Measurements from ENCODE around the gene NKIRAS1.
"Not testable (repeated sequence)": the region's sequence is repeated elsewhere in the genome, so short reads cannot be mapped to it uniquely, and the experiment has no call there.

NKIRAS1 gene

GRCh38 chr3:23937296-23937695 lies 20.5 kb upstream of the NKIRAS1 start:
- no peak for DNase-seq (ENCODE audit: low read depth)
- Histone ChIP-seq H3K9me3 (ENCODE audit: control insufficient read depth, low read length) (no peaks in the 10 kb centered on the region), H3K4me3 (ENCODE audit: low read length) (no peak overlapping the region), H3K4me1 (ENCODE audit: control insufficient read depth, insufficient read depth, low read length) (no peaks in the 10 kb centered on the region), H3K36me3 (ENCODE audit: control insufficient read depth, insufficient read depth, low read length, severe bottlenecking) (no peaks in the 10 kb centered on the region), H3K27me3 (replicated peaks; ENCODE audit: control insufficient read depth, insufficient read depth, low read length) (no peaks in the 10 kb centered on the region), H3K9ac (ENCODE audit: low read length) (no peak overlapping the region)

GRCh38 chr3:23934253-23934652 lies 17.5 kb upstream of the NKIRAS1 start:
- Histone ChIP-seq H3K4me3 (ENCODE audit: low read length) (no peak overlapping the region), H3K27me3 (replicated peaks; ENCODE audit: control insufficient read depth, insufficient read depth, low read length) (no peaks in the 10 kb centered on the region), H3K4me1 (ENCODE audit: control insufficient read depth, insufficient read depth, low read length) (no peaks in the 10 kb centered on the region), H3K36me3 (ENCODE audit: control insufficient read depth, insufficient read depth, low read length, severe bottlenecking) (no peaks in the 10 kb centered on the region), H3K9me3 (ENCODE audit: control insufficient read depth, low read length) (no peaks in the 10 kb centered on the region), H3K9ac (ENCODE audit: low read length) (no peak overlapping the region)
- no peak for DNase-seq (ENCODE audit: low read depth)

GRCh38 chr3:23932571-23932970 lies 15.8 kb upstream of the NKIRAS1 start:
- no peaks in the 10 kb centered on the region for H3K27me3 ChIP-seq (replicated peaks; ENCODE audit: control insufficient read depth, insufficient read depth, low read length)

GRCh38 chr3:23931597-23931996 lies 14.8 kb upstream of the NKIRAS1 start:
- no peaks in the 10 kb centered on the region for H3K36me3 ChIP-seq (ENCODE audit: control insufficient read depth, insufficient read depth, low read length, severe bottlenecking)

More at GRCh38 chr3:23932571-23932970, 15.8 kb upstream of the NKIRAS1 start:
- no peak overlapping the region for H3K4me3 ChIP-seq (ENCODE audit: low read length)
- no peaks in the 10 kb centered on the region for H3K36me3 ChIP-seq (ENCODE audit: control insufficient read depth, insufficient read depth, low read length, severe bottlenecking)
- no peaks in the 10 kb centered on the region for H3K9me3 ChIP-seq (ENCODE audit: control insufficient read depth, low read length)
- DNase-seq (ENCODE audit: low read depth) = no peak
- no peaks in the 10 kb centered on the region for H3K4me1 ChIP-seq (ENCODE audit: control insufficient read depth, insufficient read depth, low read length)
- no peak overlapping the region for H3K9ac ChIP-seq (ENCODE audit: low read length)

GRCh38 chr3:23928524-23928923 lies 11.7 kb upstream of the NKIRAS1 start:
- Histone ChIP-seq H3K4me1 (ENCODE audit: control insufficient read depth, insufficient read depth, low read length) (peaks cover 7% of the 10 kb centered on the region), H3K36me3 (ENCODE audit: control insufficient read depth, insufficient read depth, low read length, severe bottlenecking) (no peaks in the 10 kb centered on the region), H3K9me3 (ENCODE audit: control insufficient read depth, low read length) (no peaks in the 10 kb centered on the region), H3K27me3 (replicated peaks; ENCODE audit: control insufficient read depth, insufficient read depth, low read length) (no peaks in the 10 kb centered on the region), H3K4me3 (ENCODE audit: low read length) (no peak overlapping the region), H3K9ac (ENCODE audit: low read length) (no peak overlapping the region)
- DNase-seq (ENCODE audit: low read depth) = no peak

More at GRCh38 chr3:23931597-23931996, 14.8 kb upstream of the NKIRAS1 start:
- H3K9ac ChIP-seq (ENCODE audit: low read length) = no peak overlapping the region
- DNase-seq (ENCODE audit: low read depth) = no peak
- no peak overlapping the region for H3K4me3 ChIP-seq (ENCODE audit: low read length)
- peaks cover 7% of the 10 kb centered on the region for H3K4me1 ChIP-seq (ENCODE audit: control insufficient read depth, insufficient read depth, low read length)
- no peaks in the 10 kb centered on the region for H3K27me3 ChIP-seq (replicated peaks; ENCODE audit: control insufficient read depth, insufficient read depth, low read length)
- H3K9me3 ChIP-seq (ENCODE audit: control insufficient read depth, low read length) = no peaks in the 10 kb centered on the region

GRCh38 chr3:23926736-23927135 lies 9.9 kb upstream of the NKIRAS1 start:
- Histone ChIP-seq H3K9me3 (ENCODE audit: control insufficient read depth, low read length) (no peaks in the 10 kb centered on the region), H3K4me3 (ENCODE audit: low read length) (no peak overlapping the region), H3K9ac (ENCODE audit: low read length) (no peak overlapping the region), H3K27me3 (replicated peaks; ENCODE audit: control insufficient read depth, insufficient read depth, low read length) (no peaks in the 10 kb centered on the region), H3K36me3 (ENCODE audit: control insufficient read depth, insufficient read depth, low read length, severe bottlenecking) (peaks cover 3% of the 10 kb centered on the region), H3K4me1 (ENCODE audit: control insufficient read depth, insufficient read depth, low read length) (peaks cover 7% of the 10 kb centered on the region)
- DNase-seq (ENCODE audit: low read depth) = no peak

GRCh38 chr3:23926246-23926645 lies 9.5 kb upstream of the NKIRAS1 start:
- Histone ChIP-seq H3K27me3 (replicated peaks; ENCODE audit: control insufficient read depth, insufficient read depth, low read length) (no peaks in the 10 kb centered on the region), H3K4me1 (ENCODE audit: control insufficient read depth, insufficient read depth, low read length) (peaks cover 7% of the 10 kb centered on the region), H3K4me3 (ENCODE audit: low read length) (no peak overlapping the region), H3K36me3 (ENCODE audit: control insufficient read depth, insufficient read depth, low read length, severe bottlenecking) (peaks cover 4% of the 10 kb centered on the region), H3K9ac (ENCODE audit: low read length) (no peak overlapping the region), H3K9me3 (ENCODE audit: control insufficient read depth, low read length) (no peaks in the 10 kb centered on the region)
- no peak for DNase-seq (ENCODE audit: low read depth)

- H3K36me3 ChIP-seq (ENCODE audit: control insufficient read depth, insufficient read depth, low read length, severe bottlenecking) = peaks cover 25% of the 10 kb centered on the region
- peak; percentile 69 for DNase-seq (ENCODE audit: low read depth)
- H3K27me3 ChIP-seq (replicated peaks; ENCODE audit: control insufficient read depth, insufficient read depth, low read length) = no peaks in the 10 kb centered on the region
- H3K9ac ChIP-seq (ENCODE audit: low read length) = no peak overlapping the region
- H3K4me1 ChIP-seq (ENCODE audit: control insufficient read depth, insufficient read depth, low read length) = peaks cover 26% of the 10 kb centered on the region
- no peaks in the 10 kb centered on the region for H3K9me3 ChIP-seq (ENCODE audit: control insufficient read depth, low read length)
- no peak overlapping the region for H3K4me3 ChIP-seq (ENCODE audit: low read length)
Observed at GRCh38 chr3:23923786-23924185, 7.0 kb upstream of the NKIRAS1 start.

GRCh38 chr3:23921052-23921511 lies 4.3 kb upstream of the NKIRAS1 start:
- H3K36me3 ChIP-seq (ENCODE audit: control insufficient read depth, insufficient read depth, low read length, severe bottlenecking) = peaks cover 34% of the 10 kb centered on the region
- H3K4me1 ChIP-seq (ENCODE audit: control insufficient read depth, insufficient read depth, low read length) = peaks cover 23% of the 10 kb centered on the region
- no peak for DNase-seq (ENCODE audit: low read depth)
- no peak overlapping the region for H3K9ac ChIP-seq (ENCODE audit: low read length)
- no peaks in the 10 kb centered on the region for H3K27me3 ChIP-seq (replicated peaks; ENCODE audit: control insufficient read depth, insufficient read depth, low read length)
- H3K4me3 ChIP-seq (ENCODE audit: low read length) = no peak overlapping the region
- no peaks in the 10 kb centered on the region for H3K9me3 ChIP-seq (ENCODE audit: control insufficient read depth, low read length)

GRCh38 chr3:23920151-23920655 lies 3.4 kb upstream of the NKIRAS1 start:
- H3K9me3 ChIP-seq (ENCODE audit: control insufficient read depth, low read length) = no peaks in the 10 kb centered on the region
- H3K9ac ChIP-seq (ENCODE audit: low read length) = no peak overlapping the region
- H3K27me3 ChIP-seq (replicated peaks; ENCODE audit: control insufficient read depth, insufficient read depth, low read length) = no peaks in the 10 kb centered on the region
- H3K36me3 ChIP-seq (ENCODE audit: control insufficient read depth, insufficient read depth, low read length, severe bottlenecking) = peaks cover 34% of the 10 kb centered on the region
- DNase-seq (ENCODE audit: low read depth) = peak; percentile 10
- peaks cover 31% of the 10 kb centered on the region for H3K4me1 ChIP-seq (ENCODE audit: control insufficient read depth, insufficient read depth, low read length)
- peak overlapping the region; percentile 97 for H3K4me3 ChIP-seq (ENCODE audit: low read length)

GRCh38 chr3:23919628-23920027 lies 2.8 kb upstream of the NKIRAS1 start:
- Histone ChIP-seq H3K27me3 (replicated peaks; ENCODE audit: control insufficient read depth, insufficient read depth, low read length) (no peaks in the 10 kb centered on the region), H3K36me3 (ENCODE audit: control insufficient read depth, insufficient read depth, low read length, severe bottlenecking) (peaks cover 34% of the 10 kb centered on the region), H3K4me3 (ENCODE audit: low read length) (peak overlapping the region; percentile 97), H3K9me3 (ENCODE audit: control insufficient read depth, low read length) (no peaks in the 10 kb centered on the region), H3K9ac (ENCODE audit: low read length) (no peak overlapping the region), H3K4me1 (ENCODE audit: control insufficient read depth, insufficient read depth, low read length) (peaks cover 37% of the 10 kb centered on the region)
- DNase-seq (ENCODE audit: low read depth) = no peak

GRCh38 chr3:23918331-23918730 lies 1.5 kb upstream of the NKIRAS1 start:
- not testable (repeated sequence) for H3K9me3 ChIP-seq (ENCODE audit: control insufficient read depth, low read length); DNase-seq (ENCODE audit: low read depth); H3K27me3 ChIP-seq (replicated peaks; ENCODE audit: control insufficient read depth, insufficient read depth, low read length)
- H3K4me1 ChIP-seq (ENCODE audit: control insufficient read depth, insufficient read depth, low read length) = peaks cover 43% of the 10 kb centered on the region
- peak overlapping the region; percentile 97 for H3K4me3 ChIP-seq (ENCODE audit: low read length)
- H3K36me3 ChIP-seq (ENCODE audit: control insufficient read depth, insufficient read depth, low read length, severe bottlenecking) = peaks cover 34% of the 10 kb centered on the region
- peak overlapping the region; percentile 99 for H3K9ac ChIP-seq (ENCODE audit: low read length)

Data from adipocyte (in vitro differentiated cells).